Stimulated activated CD4-positive, alpha-beta T cell treated with anti-CD3 and anti-CD28 coated beads, Interleukin-2, amount 100 ng/mL, for 4 hours (primary cell): Measurements from ENCODE around the gene PTPRG.

Experiments
- DNase-seq: peaks from one replicate; pipeline ENCODE4 v3.0.0-alpha.2; 2020; ENCODE audit warnings: low read depth

PTPRG gene

DNA sequence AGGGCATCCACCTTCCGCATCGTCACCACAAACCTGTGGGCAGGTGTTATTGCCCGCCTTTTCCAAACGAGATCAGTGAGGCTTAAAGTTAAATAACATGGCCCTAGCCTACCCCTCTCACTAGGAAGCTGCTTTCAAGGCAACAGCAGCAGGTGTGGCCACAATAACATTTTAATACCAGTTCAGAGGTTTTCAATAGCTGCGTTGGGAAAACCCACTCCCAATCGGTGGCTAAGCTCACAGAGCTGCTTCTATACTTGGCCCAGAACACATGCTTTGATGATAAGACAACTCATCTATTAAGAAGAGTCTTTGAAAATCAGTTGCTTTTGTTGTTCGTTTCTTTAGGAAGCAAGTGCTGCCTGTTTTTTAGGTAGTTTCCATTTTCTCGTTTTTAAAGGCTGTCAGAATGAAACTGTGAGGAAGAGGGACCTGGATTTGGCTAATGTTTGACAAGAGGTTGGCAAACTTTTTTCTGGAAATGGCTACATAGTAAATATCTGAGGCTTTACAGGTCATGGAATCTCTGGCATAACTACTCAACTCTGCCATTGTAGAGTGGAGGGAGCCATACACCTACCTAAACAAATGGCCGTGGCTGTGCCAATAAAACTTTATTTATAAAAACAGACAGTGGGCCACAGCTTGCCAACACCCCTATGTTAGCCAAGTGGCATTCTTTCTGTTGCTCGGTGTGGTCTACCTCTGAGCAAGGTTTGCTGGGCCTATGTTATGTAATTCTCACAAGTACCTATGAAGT is 632.4 kb downstream of the PTPRG start:
- DNase-seq, result no peak

- DNase-seq, result no peak
These were observed 636.1 kb downstream of the PTPRG start for GRCh38 chr3:62197350-62198012.

DNA sequence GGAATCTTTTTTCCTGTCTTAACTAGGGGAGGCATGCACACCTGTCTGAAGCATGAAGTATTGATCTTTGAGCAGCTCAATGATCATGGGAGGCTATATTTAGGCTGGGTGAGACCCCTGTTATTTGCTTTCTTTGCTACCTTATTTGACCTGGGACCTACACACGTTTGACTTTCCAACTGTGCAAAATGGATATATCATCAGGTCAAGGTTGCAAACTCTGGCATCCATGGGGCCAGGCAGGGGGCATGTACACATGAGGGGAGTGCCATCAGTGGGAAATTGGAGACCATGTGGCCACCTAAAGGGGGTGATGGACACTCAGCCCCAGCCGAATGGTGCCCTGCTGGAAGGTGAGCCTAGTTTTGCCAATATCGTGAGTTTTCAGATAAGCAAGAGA is 637.8 kb downstream of the PTPRG start:
- no peak for DNase-seq

DNA sequence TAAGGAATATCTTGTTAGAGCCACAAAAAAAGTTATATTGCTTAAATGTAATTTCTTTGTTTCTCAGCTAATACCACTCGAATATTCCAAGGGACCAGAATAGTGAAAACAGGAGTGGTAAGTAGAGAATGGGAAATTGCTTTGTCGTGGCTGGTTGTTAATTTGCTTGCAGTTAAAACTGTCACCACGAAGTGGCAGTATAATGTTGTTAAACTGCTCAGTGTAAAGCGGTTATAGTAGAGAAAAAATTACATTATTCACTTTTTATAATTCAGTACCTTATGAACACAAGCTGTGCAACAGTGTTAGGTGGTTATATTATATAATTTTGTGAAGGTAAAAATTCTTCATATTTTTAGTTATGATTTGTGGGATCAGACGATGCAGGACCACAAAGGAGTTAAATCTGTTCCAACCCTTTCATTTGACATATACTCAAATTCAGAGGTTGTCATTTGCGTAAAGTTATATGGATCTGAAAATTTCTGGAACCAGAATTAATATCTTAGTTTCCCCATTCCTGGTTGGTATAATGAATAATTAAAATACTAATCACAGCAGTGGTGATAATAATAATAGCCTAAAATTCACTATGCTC is 640.2 kb downstream of the PTPRG start:
- no peak for DNase-seq

DNA sequence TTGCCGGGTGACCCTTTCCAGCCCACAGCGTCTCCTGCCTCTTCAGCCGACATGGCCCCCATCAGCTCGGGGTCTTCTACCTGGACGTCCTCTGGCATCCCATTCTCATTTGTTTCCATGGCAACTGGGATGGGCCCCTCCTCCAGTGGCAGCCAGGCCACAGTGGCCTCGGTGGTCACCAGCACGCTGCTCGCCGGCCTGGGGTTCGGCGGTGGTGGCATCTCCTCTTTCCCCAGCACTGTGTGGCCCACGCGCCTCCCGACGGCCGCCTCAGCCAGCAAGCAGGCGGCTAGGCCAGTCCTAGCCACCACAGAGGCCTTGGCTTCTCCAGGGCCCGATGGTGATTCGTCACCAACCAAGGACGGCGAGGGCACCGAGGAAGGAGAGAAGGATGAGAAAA is 641.8 kb downstream of the PTPRG start:
- DNase-seq, result no peak

- DNase-seq, result no peak
These were observed 642.2 kb downstream of the PTPRG start for GRCh38 chr3:62203561-62203960.

DNA sequence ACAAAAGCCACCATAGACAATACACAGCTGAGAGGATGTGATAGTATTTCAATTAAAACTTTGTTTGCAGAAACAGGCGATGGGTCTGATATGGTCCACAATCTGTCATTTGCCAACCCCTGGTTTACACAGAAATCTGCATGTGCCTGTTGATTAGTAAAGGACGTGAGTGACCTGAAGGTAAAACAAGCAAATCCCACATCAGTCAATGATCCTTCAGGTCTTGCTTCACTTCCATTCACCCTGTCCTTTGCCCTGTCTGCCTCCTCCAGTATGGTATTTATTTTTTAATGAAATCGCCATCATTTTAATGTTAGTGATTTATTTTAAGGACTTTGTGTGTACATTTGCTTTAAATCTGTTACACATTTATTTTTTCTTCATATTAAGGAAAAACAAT is 645.8 kb downstream of the PTPRG start:
- no peak for DNase-seq

DNA sequence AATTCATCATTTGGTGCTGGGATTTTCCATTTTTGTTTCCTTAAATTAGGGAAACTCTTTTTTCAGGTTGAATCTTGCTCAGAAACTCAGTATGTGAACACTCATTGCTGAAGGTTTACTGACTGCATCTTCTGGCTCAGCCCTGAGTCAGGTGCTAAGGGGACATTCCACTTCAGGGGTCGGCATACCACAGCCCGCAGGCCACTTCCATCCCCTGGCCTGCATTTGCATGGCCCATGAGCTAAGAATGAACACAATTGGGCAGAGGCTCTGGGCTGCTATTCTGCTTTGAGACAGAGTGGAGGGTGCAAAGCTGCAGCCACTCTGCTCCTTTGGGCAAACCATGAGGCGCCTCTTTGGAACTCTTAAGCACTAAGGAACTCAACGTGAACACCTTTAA is 647.0 kb downstream of the PTPRG start:
- no peak for DNase-seq

GRCh38 chr3:62209101-62209500 is 647.7 kb downstream of the PTPRG start:
- DNase-seq, result no peak

DNA sequence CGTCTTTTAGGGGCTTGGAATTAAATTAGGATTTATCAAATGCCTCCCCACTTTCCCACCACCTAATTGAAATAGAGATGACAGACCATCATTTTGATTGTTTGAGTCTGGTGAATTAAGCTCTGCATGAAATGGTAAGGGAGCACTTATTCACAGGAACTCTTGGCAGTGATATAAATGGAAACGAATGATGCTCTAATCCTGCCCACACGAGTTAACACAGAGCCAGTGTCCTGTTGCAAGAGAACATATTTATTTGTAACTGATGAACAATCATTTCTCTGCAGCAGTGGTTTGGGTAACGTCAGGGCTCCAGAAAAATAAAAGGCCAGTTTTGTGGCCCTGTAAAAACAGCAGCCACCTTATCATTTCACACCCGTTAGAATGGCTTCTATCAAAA is 648.6 kb downstream of the PTPRG start:
- no peak for DNase-seq

DNA sequence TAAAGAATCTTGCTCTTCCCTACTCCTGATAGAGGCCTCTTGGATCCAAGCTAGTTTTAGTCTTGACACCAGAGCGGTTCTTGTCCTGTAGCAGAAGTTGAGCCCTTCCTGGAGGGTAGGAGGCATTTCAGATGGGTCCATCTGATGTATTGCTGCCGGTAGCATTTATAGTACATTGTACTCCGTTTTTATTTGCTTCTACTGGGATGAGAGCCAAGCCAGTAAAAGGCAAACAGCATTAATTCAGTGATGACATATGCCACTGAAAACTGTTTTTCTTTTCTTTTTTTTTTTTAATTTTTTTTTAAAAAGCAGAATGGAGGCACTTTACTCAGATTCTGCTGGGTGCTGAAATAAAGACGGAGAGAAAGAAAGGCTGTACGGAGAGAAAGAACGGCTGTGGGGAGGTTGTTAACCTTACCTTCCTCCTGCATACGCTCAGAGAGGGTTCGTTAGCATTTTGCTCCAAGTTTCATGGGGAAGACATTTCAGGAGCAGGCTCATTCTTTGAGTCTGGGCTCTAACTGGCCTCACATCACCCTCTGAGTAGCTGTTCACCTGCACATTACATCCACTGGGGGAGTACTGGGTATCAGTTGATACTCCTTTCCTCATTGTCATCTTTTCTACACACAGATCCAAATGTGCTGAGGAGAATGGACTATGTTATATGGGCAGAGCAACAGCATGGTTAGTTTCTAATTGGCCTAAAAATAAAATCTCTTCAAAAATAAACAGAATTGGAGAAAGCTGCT is 650.5 kb downstream of the PTPRG start:
- DNase-seq, result no peak

DNA sequence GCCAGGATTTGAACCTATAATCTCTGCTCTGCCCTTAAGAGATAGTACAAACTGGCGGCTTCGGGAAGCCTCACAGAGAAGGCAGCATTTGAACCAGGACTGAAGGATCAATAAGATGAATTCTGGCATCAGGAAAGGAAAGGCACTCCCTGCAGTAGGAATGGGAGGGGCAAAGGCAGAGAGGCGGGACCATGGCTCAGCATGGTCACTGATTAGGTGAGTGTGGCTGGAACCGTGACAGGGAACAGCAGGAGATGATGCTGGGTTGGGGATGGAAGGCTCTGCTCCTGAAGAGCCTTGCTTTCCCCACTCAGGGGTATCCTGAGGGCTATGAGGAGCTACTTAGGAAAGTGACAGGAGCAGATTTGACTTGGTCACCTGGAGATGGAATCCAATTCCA is 653.5 kb downstream of the PTPRG start:
- DNase-seq, result no peak

GRCh38 chr3:62220616-62221015 is 659.2 kb downstream of the PTPRG start:
- no peak for DNase-seq

GRCh38 chr3:62225051-62225450 is 663.7 kb downstream of the PTPRG start:
- DNase-seq, result no peak

GRCh38 chr3:62226601-62227339 is 665.4 kb downstream of the PTPRG start:
- no peak for DNase-seq

- no peak for DNase-seq
These were observed 667.1 kb downstream of the PTPRG start for GRCh38 chr3:62228467-62228866.

DNA sequence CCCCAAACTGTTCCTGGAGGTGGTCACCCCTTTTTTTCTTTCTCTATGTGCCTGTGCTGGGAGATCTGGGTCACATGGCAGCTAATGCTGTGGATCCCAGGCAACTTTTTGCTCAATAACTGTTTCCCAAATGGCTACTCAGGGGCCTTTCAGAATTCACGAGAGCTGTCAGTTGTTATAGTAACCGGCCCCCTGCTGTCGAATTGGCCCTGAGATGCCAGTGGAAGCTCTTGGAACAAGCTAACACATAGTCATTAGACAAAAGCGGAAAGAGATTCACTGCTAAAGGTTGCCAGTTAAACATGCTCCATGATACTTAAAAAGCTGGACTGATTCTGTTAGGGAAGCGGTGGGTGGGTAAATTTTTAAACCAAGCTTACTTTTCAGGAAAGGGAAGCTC is 667.8 kb downstream of the PTPRG start:
- no peak for DNase-seq

GRCh38 chr3:62229908-62230307 is 668.5 kb downstream of the PTPRG start:
- no peak for DNase-seq

GRCh38 chr3:62233065-62233464 is 671.7 kb downstream of the PTPRG start:
- DNase-seq, result no peak

- no peak for DNase-seq
These were observed 674.6 kb downstream of the PTPRG start for GRCh38 chr3:62236016-62236415.

DNA sequence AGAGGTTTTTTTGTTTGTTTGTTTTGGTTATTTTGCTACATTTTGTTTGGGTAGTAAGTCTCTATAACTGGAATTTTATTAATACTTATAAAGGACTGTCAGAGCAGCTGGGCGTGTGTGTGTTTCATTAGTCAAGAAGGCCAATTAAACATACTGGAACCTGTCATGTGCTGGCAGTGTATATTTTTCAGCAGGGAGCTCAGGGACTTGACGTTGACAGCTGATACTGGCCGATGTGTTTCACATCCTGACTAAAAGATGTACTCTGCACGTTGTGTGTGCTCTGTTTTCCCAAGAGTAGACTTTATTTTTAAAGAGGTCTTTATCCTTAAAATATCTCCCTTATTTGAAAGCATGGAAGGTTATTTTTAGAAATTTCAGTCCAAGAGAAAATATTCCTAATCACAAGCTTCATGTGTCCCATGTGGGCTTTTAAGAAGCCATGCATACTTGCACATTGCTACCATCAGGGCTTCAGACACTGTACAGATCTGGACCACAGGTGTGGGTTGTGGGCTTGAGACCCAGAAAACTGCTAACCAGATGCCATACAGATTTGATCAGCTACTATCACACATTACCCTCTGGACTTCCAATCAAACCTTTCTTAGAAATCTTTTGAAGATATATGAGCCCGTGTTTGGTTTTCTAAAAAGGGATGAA is 676.0 kb downstream of the PTPRG start:
- DNase-seq, result no peak

DNA sequence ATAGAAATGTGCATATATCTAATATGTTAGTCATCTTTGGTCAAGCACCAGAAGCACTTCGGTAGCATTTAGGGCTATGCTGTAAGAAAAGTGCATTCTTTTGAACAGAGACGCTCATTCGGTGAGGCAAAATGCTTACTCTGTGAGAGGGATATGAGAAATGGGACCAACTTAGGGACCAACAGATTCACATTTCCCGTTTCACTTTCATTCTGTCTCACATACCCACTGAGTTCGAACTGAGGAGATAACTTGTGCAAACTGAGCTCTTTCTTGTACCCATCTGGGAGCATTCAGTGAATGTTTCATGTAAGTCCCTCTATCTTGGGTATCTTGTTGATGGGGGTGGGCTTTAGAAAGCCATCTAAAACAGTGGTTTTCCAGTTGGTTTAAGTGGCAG is 676.6 kb downstream of the PTPRG start:
- DNase-seq, result no peak
